Liver (tissue), 9 donors: ENCODE measurements around the gene CCNY. TPM values are rescaled to one million over a fixed set of nuclear protein-coding genes. Genes with fewer than 3 reads are reported as not detected.

ENCODE experiments used
- DNase-seq: peaks from one replicate; pipeline ENCODE4 v3.0.0-alpha.2; 2017; ENCODE audit warnings: low spot score
- H3K27ac ChIP-seq, 2 donors: one replicate each; pipeline ENCODE4 v1.7.0; 2013; ENCODE audit warnings: inconsistent platforms in 2 of 2, low read length in 2 of 2, control low read depth in 1 of 2, low read depth in 1 of 2, mild to moderate bottlenecking in 1 of 2
- H3K27me3 ChIP-seq, 4 donors: one replicate each; pipeline versions ENCODE4 v1.6.1 to v1.7.0; 2013; ENCODE audit warnings: low read length in 3 of 4, inconsistent platforms in 1 of 4, mild to moderate bottlenecking in 1 of 4, moderate library complexity in 1 of 4; ENCODE audit not compliant: control insufficient read depth in 4 of 4, insufficient read depth in 4 of 4
- H3K36me3 ChIP-seq, 4 donors: one replicate each; pipeline versions ENCODE4 v1.6.1 to v1.7.0; 2013; ENCODE audit warnings: low read length in 3 of 4, mild to moderate bottlenecking in 3 of 4, low read depth in 1 of 4, moderate library complexity in 1 of 4; ENCODE audit not compliant: control insufficient read depth in 4 of 4, insufficient read depth in 3 of 4
- H3K4me1 ChIP-seq, 4 donors: one replicate each; pipeline versions ENCODE4 v1.6.1 to v1.7.0; 2013; ENCODE audit warnings: low read length in 3 of 4, mild to moderate bottlenecking in 3 of 4, moderate library complexity in 1 of 4; ENCODE audit not compliant: control insufficient read depth in 4 of 4, insufficient read depth in 4 of 4
- H3K4me3 ChIP-seq, 3 donors: one replicate each; pipeline versions ENCODE4 v1.6.1 to v1.7.0; 2013; ENCODE audit warnings: low read length in 3 of 3, control low read depth in 1 of 3, low read depth in 1 of 3, mild to moderate bottlenecking in 1 of 3
- H3K9ac ChIP-seq, 2 donors: one replicate each; pipeline ENCODE4 v1.7.0; 2013; ENCODE audit warnings: low read length in 2 of 2, mild to moderate bottlenecking in 2 of 2, moderate library complexity in 2 of 2, control low read depth in 1 of 2, low read depth in 1 of 2
- H3K9me3 ChIP-seq, 4 donors: one replicate each; pipeline versions ENCODE4 v1.6.1 to v1.7.0; 2013; ENCODE audit warnings: low read length in 3 of 4; ENCODE audit not compliant: control insufficient read depth in 4 of 4
- EGR1 ChIP-seq, 2 donors: IDR thresholded peaks; 2 replicates each; pipeline ENCODE4 v1.6.1; 2016 to 2018; ENCODE audit warnings: antibody characterized with exemption in 2 of 2, low read depth in 2 of 2
- FOXA1 ChIP-seq: IDR thresholded peaks from 2 replicates; pipeline ENCODE4 v1.6.1; 2016; ENCODE audit warnings: antibody characterized with exemption
- FOXA2 ChIP-seq: IDR thresholded peaks from 2 replicates; pipeline ENCODE4 v1.6.1; 2016; ENCODE audit warnings: antibody characterized with exemption
- GABPA ChIP-seq, 2 donors: IDR thresholded peaks in 1 of 2; conservative IDR thresholded peaks in 1 of 2; 2 replicates each; pipeline ENCODE4 v1.6.1; 2016; ENCODE audit warnings: antibody characterized with exemption in 2 of 2, mild to moderate bottlenecking in 1 of 2, moderate library complexity in 1 of 2
- HNF4A ChIP-seq, 2 donors: conservative IDR thresholded peaks; 2 replicates each; pipeline ENCODE4 v1.6.1; 2016; ENCODE audit warnings: antibody characterized with exemption in 2 of 2, mild to moderate bottlenecking in 2 of 2
- JUND ChIP-seq, 2 donors: IDR thresholded peaks; 2 replicates each; pipeline ENCODE4 v1.6.1; 2016; ENCODE audit warnings: antibody characterized with exemption in 2 of 2
- NR2F2 ChIP-seq: IDR thresholded peaks from 2 replicates; pipeline ENCODE4 v1.6.1; 2016; ENCODE audit warnings: antibody characterized with exemption
- RAD21 ChIP-seq, 2 donors: IDR thresholded peaks; 2 replicates each; pipeline ENCODE4 v1.6.1; 2016; ENCODE audit warnings: antibody characterized with exemption in 2 of 2, mild to moderate bottlenecking in 2 of 2
- RXRA ChIP-seq, 2 donors: IDR thresholded peaks; 2 replicates each; pipeline ENCODE4 v1.6.1; 2017 to 2018; ENCODE audit warnings: antibody characterized with exemption in 2 of 2, mild to moderate bottlenecking in 1 of 2
- SP1 ChIP-seq: IDR thresholded peaks from 2 replicates; pipeline ENCODE4 v1.6.1; 2018; ENCODE audit warnings: antibody characterized with exemption, mild to moderate bottlenecking
- TAF1 ChIP-seq: conservative IDR thresholded peaks from 2 replicates; pipeline ENCODE4 v1.6.1; 2016; ENCODE audit warnings: antibody characterized with exemption, mild to moderate bottlenecking
- YY1 ChIP-seq: IDR thresholded peaks from 2 replicates; pipeline ENCODE4 v1.6.1; 2016; ENCODE audit warnings: antibody characterized with exemption, mild to moderate bottlenecking
- WGBS: extraction: QIAGEN DNeasy Blood & Tissue Kit; methylation state at CpG from one replicate; pipeline ENCODE4 v1.1.7; 2013; 5-methylcytosine and 5-hydroxymethylcytosine counted together
- polyA plus RNA-seq, 2 donors: library from polyadenylated mRNA; stranded (reverse) in 1 of 2; unstranded in 1 of 2; fragments of 200-250 nt in 1 of 2; fragments of >200 nt in 1 of 2; fragmentation: Nextera tagmentation in 1 of 2; extraction: Ambion mirVana in 1 of 2; gene quantifications; one replicate each; pipeline versions ENCODE4 v1.2.1 to v1.2.3, GENCODE V29; 2013 to 2015
- total RNA-seq, 2 donors: library from RNA; depleted of rRNA; stranded (reverse); fragments of >200 nt; gene quantifications; one replicate each; pipeline ENCODE4 v1.2.3, GENCODE V29; 2014
- TF ChIP-seq, protein P1 (sequence below): IDR thresholded peaks from 2 replicates; pipeline ENCODE4 v1.6.1; 2016; ENCODE audit warnings: antibody characterized with exemption, mild to moderate bottlenecking
- TF ChIP-seq, protein P2 (sequence below): IDR thresholded peaks from 2 replicates; pipeline ENCODE4 v1.6.1; 2016; ENCODE audit warnings: antibody characterized with exemption
- donor health status: healthy.
- donor health status: healthy.
- donor health status: healthy.
- donor health status: healthy.
- donor health status: healthy.

The CCNY gene
- total and polyA plus RNA-seq, 4 donors, result 17.6 to 38.4 (median 21.8) TPM

GRCh38 chr10:35452171-35452570 is 115.9 kb downstream of the CCNY start:
- Histone ChIP-seq H3K27ac (no peak overlapping the region), H3K9ac (no peak overlapping the region)
- 19% methylated on average over 1 of the region's 1 CpG for WGBS

DNA sequence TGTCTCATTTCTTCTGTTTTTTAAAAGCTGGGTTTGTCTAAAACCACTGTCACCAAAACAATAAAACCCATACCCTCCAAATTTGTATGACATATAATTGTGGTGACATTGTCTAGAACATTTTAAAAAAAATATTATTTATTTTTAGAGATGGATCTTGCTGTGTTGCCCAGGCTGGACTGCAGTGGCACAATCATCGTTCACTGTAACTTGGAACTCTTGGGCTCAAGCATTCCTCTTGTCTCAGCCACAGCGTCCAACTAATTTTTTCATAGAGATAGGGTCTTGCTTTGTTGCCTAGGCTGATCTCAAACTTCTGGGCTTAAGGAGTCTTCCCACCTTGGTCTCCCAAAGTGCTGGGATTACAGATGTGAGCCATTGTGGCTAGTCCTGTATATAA is 116.5 kb downstream of the CCNY start:
- 92% methylated on average over 2 of the region's 2 CpGs for WGBS
- Histone ChIP-seq H3K4me1 (peaks cover 17 to 51% (median 46%) of the 10 kb centered on the region in 4 donors), H3K27ac (no peak overlapping the region)

More at GRCh38 chr10:35452171-35452570, 115.9 kb downstream of the CCNY start:
- TF ChIP-seq HNF4A (conservative IDR thresholded peaks at IDR 0.05), result no peak
- TF ChIP-seq TAF1, result no peak
- TF ChIP-seq, protein P1, sequence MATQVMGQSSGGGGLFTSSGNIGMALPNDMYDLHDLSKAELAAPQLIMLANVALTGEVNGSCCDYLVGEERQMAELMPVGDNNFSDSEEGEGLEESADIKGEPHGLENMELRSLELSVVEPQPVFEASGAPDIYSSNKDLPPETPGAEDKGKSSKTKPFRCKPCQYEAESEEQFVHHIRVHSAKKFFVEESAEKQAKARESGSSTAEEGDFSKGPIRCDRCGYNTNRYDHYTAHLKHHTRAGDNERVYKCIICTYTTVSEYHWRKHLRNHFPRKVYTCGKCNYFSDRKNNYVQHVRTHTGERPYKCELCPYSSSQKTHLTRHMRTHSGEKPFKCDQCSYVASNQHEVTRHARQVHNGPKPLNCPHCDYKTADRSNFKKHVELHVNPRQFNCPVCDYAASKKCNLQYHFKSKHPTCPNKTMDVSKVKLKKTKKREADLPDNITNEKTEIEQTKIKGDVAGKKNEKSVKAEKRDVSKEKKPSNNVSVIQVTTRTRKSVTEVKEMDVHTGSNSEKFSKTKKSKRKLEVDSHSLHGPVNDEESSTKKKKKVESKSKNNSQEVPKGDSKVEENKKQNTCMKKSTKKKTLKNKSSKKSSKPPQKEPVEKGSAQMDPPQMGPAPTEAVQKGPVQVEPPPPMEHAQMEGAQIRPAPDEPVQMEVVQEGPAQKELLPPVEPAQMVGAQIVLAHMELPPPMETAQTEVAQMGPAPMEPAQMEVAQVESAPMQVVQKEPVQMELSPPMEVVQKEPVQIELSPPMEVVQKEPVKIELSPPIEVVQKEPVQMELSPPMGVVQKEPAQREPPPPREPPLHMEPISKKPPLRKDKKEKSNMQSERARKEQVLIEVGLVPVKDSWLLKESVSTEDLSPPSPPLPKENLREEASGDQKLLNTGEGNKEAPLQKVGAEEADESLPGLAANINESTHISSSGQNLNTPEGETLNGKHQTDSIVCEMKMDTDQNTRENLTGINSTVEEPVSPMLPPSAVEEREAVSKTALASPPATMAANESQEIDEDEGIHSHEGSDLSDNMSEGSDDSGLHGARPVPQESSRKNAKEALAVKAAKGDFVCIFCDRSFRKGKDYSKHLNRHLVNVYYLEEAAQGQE, result no peak
- no peak for TF ChIP-seq YY1
- TF ChIP-seq RAD21 (IDR thresholded peaks at IDR 0.05), result no peak
- TF ChIP-seq FOXA1, result no peak
- TF ChIP-seq, protein P2, sequence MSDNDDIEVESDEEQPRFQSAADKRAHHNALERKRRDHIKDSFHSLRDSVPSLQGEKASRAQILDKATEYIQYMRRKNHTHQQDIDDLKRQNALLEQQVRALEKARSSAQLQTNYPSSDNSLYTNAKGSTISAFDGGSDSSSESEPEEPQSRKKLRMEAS, result no peak
- TF ChIP-seq EGR1 (IDR thresholded peaks at IDR 0.05; ENCODE audit: low read depth in 2 of 2), result no peak
- TF ChIP-seq JUND (IDR thresholded peaks at IDR 0.05), result no peak
- TF ChIP-seq GABPA (IDR thresholded peaks at IDR 0.05 in 1 of 2, conservative IDR thresholded peaks at IDR 0.05 in 1 of 2), result no peak
- no peak for TF ChIP-seq SP1
- DNase-seq, result no peak
- Histone ChIP-seq H3K4me3 (no peak overlapping the region), H3K27me3 (no peaks in the 10 kb centered on the region), H3K9me3 (no peaks in the 10 kb centered on the region), H3K4me1 (peaks cover 19 to 58% (median 53%) of the 10 kb centered on the region in 4 donors), H3K36me3 (no peaks in the 10 kb centered on the region)

More for the DNA sequence above, 116.5 kb downstream of the CCNY start:
- H3K4me3 ChIP-seq, result no peak overlapping the region
- H3K9me3 ChIP-seq, result no peaks in the 10 kb centered on the region
- no peak for TF ChIP-seq EGR1 (IDR thresholded peaks at IDR 0.05; ENCODE audit: low read depth in 2 of 2)
- TF ChIP-seq, protein P1, result no peak
- TF ChIP-seq GABPA (IDR thresholded peaks at IDR 0.05 in 1 of 2, conservative IDR thresholded peaks at IDR 0.05 in 1 of 2), result no peak
- TF ChIP-seq, protein P2, result no peak
- no peak for TF ChIP-seq HNF4A (conservative IDR thresholded peaks at IDR 0.05)
- no peak for TF ChIP-seq RAD21 (IDR thresholded peaks at IDR 0.05)
- TF ChIP-seq YY1, result no peak
- no peak for TF ChIP-seq RXRA (IDR thresholded peaks at IDR 0.05)
- no peak for TF ChIP-seq NR2F2
- TF ChIP-seq TAF1, result no peak
- no peak for TF ChIP-seq FOXA2
- H3K27me3 ChIP-seq, result no peaks in the 10 kb centered on the region
- DNase-seq, result no peak
- H3K9ac ChIP-seq, result no peak overlapping the region
- H3K36me3 ChIP-seq, result no peaks in the 10 kb centered on the region
